Naive B cell (primary cell): ENCODE measurements around the gene NKAIN2. TPM values are rescaled to one million over a fixed set of nuclear protein-coding genes. Genes with fewer than 3 reads are reported as not detected.
"Not testable (repeated sequence)": the region's sequence is repeated elsewhere in the genome, so short reads cannot be mapped to it uniquely, and the experiment has no call there.

Experiments used
- ATAC-seq, 2 donors: fragments of 150-1000 bp; cut with Tn5 transposase; 2 replicates each; pipeline ENCODE4 v1.10.0; 2021; ENCODE audit warnings: low read depth in 2 of 2, mild to moderate bottlenecking in 2 of 2, moderate library complexity in 2 of 2
- DNase-seq: peaks from one replicate; pipeline ENCODE4 v3.0.0; 2022
- H3K27ac Mint-ChIP-seq, 6 donors: one replicate each; pipeline ENCODE4 v1.8.0; 2020 to 2022; ENCODE audit warnings: mild to moderate bottlenecking in 6 of 6, mixed read lengths in 6 of 6, moderate library complexity in 5 of 6, inconsistent platforms in 2 of 6
- H3K27me3 Mint-ChIP-seq, 3 donors: one replicate each; pipeline ENCODE4 v1.8.0; 2021 to 2022; ENCODE audit warnings: mixed read lengths in 3 of 3, mild to moderate bottlenecking in 1 of 3
- H3K36me3 Mint-ChIP-seq, 2 donors: one replicate each; pipeline ENCODE4 v1.8.0; 2020 to 2022; ENCODE audit warnings: mixed read lengths in 2 of 2, inconsistent platforms in 1 of 2, mild to moderate bottlenecking in 1 of 2
- H3K4me1 Mint-ChIP-seq, 3 donors: one replicate each; pipeline ENCODE4 v1.8.0; 2020 to 2022; ENCODE audit warnings: mixed read lengths in 3 of 3, inconsistent platforms in 1 of 3, mild to moderate bottlenecking in 1 of 3, moderate library complexity in 1 of 3
- H3K4me3 Mint-ChIP-seq, 8 donors: one replicate each; pipeline ENCODE4 v1.8.0; 2020 to 2022; ENCODE audit warnings: mild to moderate bottlenecking in 8 of 8, mixed read lengths in 8 of 8, moderate library complexity in 8 of 8, inconsistent platforms in 2 of 8
- H3K9me3 Mint-ChIP-seq, 7 donors: one replicate each; pipeline ENCODE4 v1.8.0; 2020 to 2022; ENCODE audit warnings: mixed read lengths in 7 of 7, mild to moderate bottlenecking in 5 of 7, inconsistent platforms in 2 of 7, moderate library complexity in 1 of 7
- polyA plus RNA-seq, 6 donors: library from polyadenylated mRNA; unstranded; fragments of 300-500 nt; fragmentation: Illumina TruSeq; gene quantifications; one replicate each; pipeline ENCODE4 v1.2.3, GENCODE V29; 2021; ENCODE audit warnings: low read depth in 6 of 6

The NKAIN2 gene
- polyA plus RNA-seq, 6 donors from 2014 or later = not detected

- Mint-ChIP-seq H3K27ac (no peak overlapping the region), H3K9me3 (peaks cover 0 to 7% (median 0%) of the 10 kb centered on the region in 7 donors), H3K4me1 (no peaks in the 10 kb centered on the region), H3K36me3 (no peaks in the 10 kb centered on the region), H3K27me3 (no peaks in the 10 kb centered on the region), H3K4me3 (no peak overlapping the region)
- ATAC-seq (no peak), DNase-seq (no peak)
Measured at GRCh38 chr6:124008000-124008987, 204.6 kb downstream of the NKAIN2 start.

- Mint-ChIP-seq H3K9me3 (peaks cover 0 to 7% (median 0%) of the 10 kb centered on the region in 7 donors), H3K36me3 (no peaks in the 10 kb centered on the region), H3K27me3 (no peaks in the 10 kb centered on the region), H3K4me1 (no peaks in the 10 kb centered on the region), H3K4me3 (no peak overlapping the region), H3K27ac (no peak overlapping the region)
- ATAC-seq = no peak
- no peak for DNase-seq
Measured at GRCh38 chr6:124008988-124009765, 205.5 kb downstream of the NKAIN2 start.

GRCh38 chr6:124010574-124010973 is 206.9 kb downstream of the NKAIN2 start:
- H3K4me3 Mint-ChIP-seq = no peak overlapping the region
- no peak for ATAC-seq
- DNase-seq = no peak
- no peaks in the 10 kb centered on the region for H3K4me1 Mint-ChIP-seq
- peaks cover 0 to 7% (median 0%) of the 10 kb centered on the region in 7 donors for H3K9me3 Mint-ChIP-seq
- H3K27ac Mint-ChIP-seq = no peak overlapping the region
- H3K27me3 Mint-ChIP-seq = no peaks in the 10 kb centered on the region
- no peaks in the 10 kb centered on the region for H3K36me3 Mint-ChIP-seq

- no peak overlapping the region for H3K4me3 Mint-ChIP-seq
- DNase-seq (no peak), ATAC-seq (no peak)
- H3K4me1 Mint-ChIP-seq = no peaks in the 10 kb centered on the region
- peak overlapping the region in 1 of 6 donors; percentile 2 for H3K27ac Mint-ChIP-seq
- H3K36me3 Mint-ChIP-seq = no peaks in the 10 kb centered on the region
- H3K9me3 Mint-ChIP-seq = peaks cover 0 to 7% (median 0%) of the 10 kb centered on the region in 7 donors
- no peaks in the 10 kb centered on the region for H3K27me3 Mint-ChIP-seq
Measured at GRCh38 chr6:124011180-124011579, 207.5 kb downstream of the NKAIN2 start.

GRCh38 chr6:124022051-124022450 is 218.4 kb downstream of the NKAIN2 start:
- not testable (repeated sequence) for H3K4me3 Mint-ChIP-seq, ATAC-seq, H3K9me3 Mint-ChIP-seq, H3K27me3 Mint-ChIP-seq, H3K4me1 Mint-ChIP-seq, DNase-seq, H3K36me3 Mint-ChIP-seq, H3K27ac Mint-ChIP-seq

- Mint-ChIP-seq H3K9me3 (peaks cover 0 to 9% (median 0%) of the 10 kb centered on the region in 7 donors), H3K36me3 (no peaks in the 10 kb centered on the region), H3K4me1 (no peaks in the 10 kb centered on the region), H3K27me3 (no peaks in the 10 kb centered on the region), H3K27ac (no peak overlapping the region), H3K4me3 (no peak overlapping the region)
- ATAC-seq (no peak), DNase-seq (no peak)
Measured at GRCh38 chr6:124022641-124023040, 219.0 kb downstream of the NKAIN2 start.

- ATAC-seq (no peak), DNase-seq (no peak)
- H3K4me1 Mint-ChIP-seq = no peaks in the 10 kb centered on the region
- no peak overlapping the region for H3K4me3 Mint-ChIP-seq
- no peak overlapping the region for H3K27ac Mint-ChIP-seq
- no peaks in the 10 kb centered on the region for H3K27me3 Mint-ChIP-seq
- H3K36me3 Mint-ChIP-seq = no peaks in the 10 kb centered on the region
- peaks cover 0 to 8% (median 0%) of the 10 kb centered on the region in 7 donors for H3K9me3 Mint-ChIP-seq
Measured at GRCh38 chr6:124026694-124027093, 223.0 kb downstream of the NKAIN2 start.

GRCh38 chr6:124027392-124027791 is 223.7 kb downstream of the NKAIN2 start:
- Mint-ChIP-seq H3K36me3 (no peaks in the 10 kb centered on the region), H3K4me1 (no peaks in the 10 kb centered on the region), H3K9me3 (peaks cover 0 to 8% (median 0%) of the 10 kb centered on the region in 7 donors), H3K27ac (no peak overlapping the region), H3K27me3 (no peaks in the 10 kb centered on the region), H3K4me3 (no peak overlapping the region)
- DNase-seq (no peak), ATAC-seq (no peak)

- no peak overlapping the region for H3K4me3 Mint-ChIP-seq
- ATAC-seq = no peak
- DNase-seq = no peak
- no peaks in the 10 kb centered on the region for H3K36me3 Mint-ChIP-seq
- H3K27ac Mint-ChIP-seq = peak overlapping the region in 1 of 6 donors; percentile 84
- H3K9me3 Mint-ChIP-seq = peaks cover 0 to 8% (median 0%) of the 10 kb centered on the region in 7 donors
- H3K4me1 Mint-ChIP-seq = no peaks in the 10 kb centered on the region
- no peaks in the 10 kb centered on the region for H3K27me3 Mint-ChIP-seq
Measured at GRCh38 chr6:124028117-124028516, 224.5 kb downstream of the NKAIN2 start.

- no peak for ATAC-seq
Measured at GRCh38 chr6:124029567-124029966, 225.9 kb downstream of the NKAIN2 start.

GRCh38 chr6:124033501-124033900 is 229.8 kb downstream of the NKAIN2 start:
- DNase-seq (no peak), ATAC-seq (no peak)
- H3K4me3 Mint-ChIP-seq = no peak overlapping the region
- H3K36me3 Mint-ChIP-seq = no peaks in the 10 kb centered on the region
- no peaks in the 10 kb centered on the region for H3K27me3 Mint-ChIP-seq
- H3K27ac Mint-ChIP-seq = no peak overlapping the region
- H3K9me3 Mint-ChIP-seq = peaks cover 0 to 6% (median 0%) of the 10 kb centered on the region in 7 donors
- no peaks in the 10 kb centered on the region for H3K4me1 Mint-ChIP-seq

More at GRCh38 chr6:124029567-124029966, 225.9 kb downstream of the NKAIN2 start:
- Mint-ChIP-seq H3K36me3 (no peaks in the 10 kb centered on the region), H3K9me3 (peaks cover 0 to 8% (median 0%) of the 10 kb centered on the region in 7 donors), H3K27ac (no peak overlapping the region), H3K4me1 (no peaks in the 10 kb centered on the region), H3K4me3 (no peak overlapping the region), H3K27me3 (no peaks in the 10 kb centered on the region)
- DNase-seq = no peak

- Mint-ChIP-seq H3K27ac (no peak overlapping the region), H3K9me3 (peaks cover 0 to 6% (median 0%) of the 10 kb centered on the region in 7 donors), H3K27me3 (no peaks in the 10 kb centered on the region), H3K4me1 (no peaks in the 10 kb centered on the region), H3K4me3 (no peak overlapping the region), H3K36me3 (no peaks in the 10 kb centered on the region)
- ATAC-seq (no peak), DNase-seq (no peak)
Measured at GRCh38 chr6:124036384-124036783, 232.7 kb downstream of the NKAIN2 start.

- H3K27ac Mint-ChIP-seq = no peak overlapping the region
- no peak for ATAC-seq
Measured at GRCh38 chr6:124040655-124041054, 237.0 kb downstream of the NKAIN2 start.

More at GRCh38 chr6:124040655-124041054, 237.0 kb downstream of the NKAIN2 start:
- Mint-ChIP-seq H3K9me3 (peaks cover 0 to 6% (median 0%) of the 10 kb centered on the region in 7 donors), H3K4me3 (no peak overlapping the region), H3K36me3 (no peaks in the 10 kb centered on the region), H3K4me1 (no peaks in the 10 kb centered on the region), H3K27me3 (no peaks in the 10 kb centered on the region)
- no peak for DNase-seq
